Neural crest cell (in vitro differentiated cells): ENCODE results near the gene BEND4. TPM values are rescaled to one million over a fixed set of nuclear protein-coding genes. Genes with fewer than 3 reads are reported as not detected.
A peak's percentile ranks its signal among the peaks of the same experiment; 100 is the strongest.

Experiments used
- DNase-seq: peaks from one replicate; pipeline ENCODE4 v3.0.0; 2021; ENCODE audit warnings: low read depth, mixed read lengths, low spot score
- H3K27ac Mint-ChIP-seq: one replicate; pipeline ENCODE4 v1.8.0; 2021; ENCODE audit warnings: mild to moderate bottlenecking, mixed read lengths; ENCODE audit not compliant: unreplicated experiment
- H3K27me3 Mint-ChIP-seq: 2 replicates; pipeline ENCODE4 v1.8.0; 2021; ENCODE audit warnings: low read depth, mild to moderate bottlenecking, mixed read lengths
- H3K36me3 Mint-ChIP-seq: 2 replicates; pipeline ENCODE4 v1.8.0; 2021; ENCODE audit warnings: low read depth, mild to moderate bottlenecking, mixed read lengths
- H3K4me1 Mint-ChIP-seq: 2 replicates; pipeline ENCODE4 v1.8.0; 2021; ENCODE audit warnings: mixed read lengths
- H3K4me3 Mint-ChIP-seq: one replicate; pipeline ENCODE4 v1.8.0; 2021; ENCODE audit warnings: mild to moderate bottlenecking, mixed read lengths
- H3K9me3 Mint-ChIP-seq: 2 replicates; pipeline ENCODE4 v1.8.0; 2021; ENCODE audit warnings: mixed read lengths
- CTCF ChIP-seq: fragments of 200-600 bp; sonication (generic); conservative IDR thresholded peaks from 2 replicates; pipeline ENCODE4 v1.5.0; 2021; ENCODE audit warnings: antibody characterized with exemption, mild to moderate bottlenecking
- total RNA-seq: library from RNA; stranded (reverse); gene quantifications from 2 replicates; pipeline ENCODE4 v1.2.1, GENCODE V29; 2021

The BEND4 gene
- total RNA-seq, 1 donor from 2014 or later: 0.40 TPM

GRCh38 chr4:42144028-42144427 lies 8.4 kb downstream of the BEND4 start:
- H3K27me3 Mint-ChIP-seq: peaks cover 53% of the 10 kb centered on the region
- no peak overlapping the region for H3K4me3 Mint-ChIP-seq
- H3K36me3 Mint-ChIP-seq: no peaks in the 10 kb centered on the region
- no peaks in the 10 kb centered on the region for H3K4me1 Mint-ChIP-seq
- no peak overlapping the region for H3K27ac Mint-ChIP-seq
- no peak for DNase-seq
- TF ChIP-seq CTCF: no peak
- H3K9me3 Mint-ChIP-seq: no peaks in the 10 kb centered on the region

- H3K4me1 Mint-ChIP-seq: no peaks in the 10 kb centered on the region
- peaks cover 48% of the 10 kb centered on the region for H3K27me3 Mint-ChIP-seq
- TF ChIP-seq CTCF: no peak
- no peak for DNase-seq
- no peak overlapping the region for H3K4me3 Mint-ChIP-seq
- H3K9me3 Mint-ChIP-seq: no peaks in the 10 kb centered on the region
- no peaks in the 10 kb centered on the region for H3K36me3 Mint-ChIP-seq
- H3K27ac Mint-ChIP-seq: no peak overlapping the region
These were observed 9.9 kb downstream of the BEND4 start for GRCh38 chr4:42142591-42142990.

- no peak for DNase-seq
- no peak for TF ChIP-seq CTCF
- Mint-ChIP-seq H3K9me3 (no peaks in the 10 kb centered on the region), H3K4me1 (no peaks in the 10 kb centered on the region), H3K27ac (no peak overlapping the region), H3K4me3 (no peak overlapping the region), H3K36me3 (no peaks in the 10 kb centered on the region), H3K27me3 (peaks cover 27% of the 10 kb centered on the region)
These were observed 16.1 kb downstream of the BEND4 start for GRCh38 chr4:42136371-42136770.

- H3K27ac Mint-ChIP-seq: no peak overlapping the region
- TF ChIP-seq CTCF: no peak
- H3K36me3 Mint-ChIP-seq: no peaks in the 10 kb centered on the region
- no peaks in the 10 kb centered on the region for H3K9me3 Mint-ChIP-seq
- DNase-seq: no peak
- peaks cover 16% of the 10 kb centered on the region for H3K27me3 Mint-ChIP-seq
- no peaks in the 10 kb centered on the region for H3K4me1 Mint-ChIP-seq
- H3K4me3 Mint-ChIP-seq: no peak overlapping the region
These were observed 19.4 kb downstream of the BEND4 start for GRCh38 chr4:42133006-42133405.

- TF ChIP-seq CTCF: no peak
- Mint-ChIP-seq H3K4me1 (no peaks in the 10 kb centered on the region), H3K27ac (peak overlapping the region; percentile 6), H3K36me3 (no peaks in the 10 kb centered on the region), H3K27me3 (peaks cover 8% of the 10 kb centered on the region), H3K4me3 (no peak overlapping the region), H3K9me3 (no peaks in the 10 kb centered on the region)
- DNase-seq: no peak
These were observed 20.4 kb downstream of the BEND4 start for GRCh38 chr4:42132099-42132498.
